Naive thymus-derived CD4-positive, alpha-beta T cell (primary cell): ENCODE data around the gene MARK2. TPM values are rescaled to one million over a fixed set of nuclear protein-coding genes. Genes with fewer than 3 reads are reported as not detected.

Experiments
- ATAC-seq: fragments of 150-1000 bp; cut with Tn5 transposase; 2 replicates; pipeline ENCODE4 v1.10.0; 2021; ENCODE audit warnings: mild to moderate bottlenecking, moderate library complexity
- CTCF ChIA-PET: fragments of 350-600 bp; sonication (Branson Sonifier 250); formaldehyde crosslinking; loops from one replicate; lab custom pipeline; 2021; ENCODE audit warnings: antibody characterized with exemption; lab: Charles Lee
- POLR2A ChIA-PET: fragments of 350-600 bp; sonication (Branson Sonifier 250); formaldehyde crosslinking; loops from one replicate; lab custom pipeline; 2021; ENCODE audit warnings: antibody characterized with exemption, inconsistent platforms; lab: Charles Lee
- DNase-seq, 9 donors: peaks; one replicate each; pipeline versions ENCODE4 v3.0.0 to v3.0.0-alpha.2; 2020 to 2022; ENCODE audit warnings: mixed read lengths in 1 of 9
- H3K27ac ChIP-seq: one replicate; pipeline ENCODE4 v1.7.0; 2013; ENCODE audit warnings: mild to moderate bottlenecking, low read depth, low read length, moderate library complexity
- H3K27me3 ChIP-seq, 2 donors: one replicate each; pipeline ENCODE4 v1.7.0; 2013; ENCODE audit warnings: low read length in 2 of 2, mild to moderate bottlenecking in 2 of 2, moderate library complexity in 2 of 2; ENCODE audit not compliant: control insufficient read depth in 2 of 2, insufficient read depth in 2 of 2
- H3K36me3 ChIP-seq, 3 experiments: 1 replicate in 2 of 3; 2 replicates in 1 of 3; pipeline ENCODE4 v1.7.0; 2013; ENCODE audit warnings: low read length in 3 of 3, mild to moderate bottlenecking in 3 of 3, moderate library complexity in 1 of 3; ENCODE audit not compliant: insufficient read depth in 3 of 3, control insufficient read depth in 2 of 3
- H3K4me1 ChIP-seq, 2 donors: one replicate each; pipeline ENCODE4 v1.7.0; 2013; ENCODE audit warnings: low read length in 2 of 2, mild to moderate bottlenecking in 2 of 2, moderate library complexity in 1 of 2; ENCODE audit not compliant: control insufficient read depth in 2 of 2, insufficient read depth in 2 of 2
- H3K4me3 ChIP-seq: 2 replicates; pipeline ENCODE4 v1.7.0; 2013; ENCODE audit warnings: mild to moderate bottlenecking, low read length
- H3K9me3 ChIP-seq, 3 experiments: 1 replicate in 2 of 3; 2 replicates in 1 of 3; pipeline ENCODE4 v1.7.0; 2013; ENCODE audit warnings: low read length in 3 of 3; ENCODE audit not compliant: control insufficient read depth in 2 of 3
- H3K27ac Mint-ChIP-seq, 9 donors: one replicate each; pipeline ENCODE4 v1.8.0; 2020 to 2022; ENCODE audit warnings: mixed read lengths in 9 of 9, mild to moderate bottlenecking in 8 of 9, moderate library complexity in 5 of 9, inconsistent platforms in 2 of 9
- H3K27me3 Mint-ChIP-seq, 5 donors: one replicate each; pipeline ENCODE4 v1.8.0; 2021 to 2022; ENCODE audit warnings: mixed read lengths in 5 of 5, mild to moderate bottlenecking in 1 of 5
- H3K36me3 Mint-ChIP-seq, 5 donors: one replicate each; pipeline ENCODE4 v1.8.0; 2020 to 2022; ENCODE audit warnings: mixed read lengths in 5 of 5, mild to moderate bottlenecking in 3 of 5, inconsistent platforms in 1 of 5
- H3K4me1 Mint-ChIP-seq, 7 donors: one replicate each; pipeline ENCODE4 v1.8.0; 2020 to 2022; ENCODE audit warnings: mixed read lengths in 7 of 7, mild to moderate bottlenecking in 3 of 7, inconsistent platforms in 1 of 7
- H3K4me3 Mint-ChIP-seq, 10 donors: one replicate each; pipeline ENCODE4 v1.8.0; 2020 to 2022; ENCODE audit warnings: mild to moderate bottlenecking in 10 of 10, mixed read lengths in 10 of 10, moderate library complexity in 6 of 10, inconsistent platforms in 2 of 10
- H3K9me3 Mint-ChIP-seq, 11 donors: one replicate each; pipeline ENCODE4 v1.8.0; 2020 to 2022; ENCODE audit warnings: mixed read lengths in 11 of 11, mild to moderate bottlenecking in 4 of 11, inconsistent platforms in 1 of 11, moderate library complexity in 1 of 11
- intact Hi-C, 2 donors: fragments of 100-400 bp; cut with micrococcal nuclease; formaldehyde crosslinking; loops; one replicate each; pipeline ENCODE4 v1.15.1; 2023
- polyA plus RNA-seq, 2 donors: library from polyadenylated mRNA; unstranded; fragments of 300-500 nt; fragmentation: Illumina TruSeq; gene quantifications; one replicate each; pipeline ENCODE4 v1.2.3, GENCODE V29; 2021
- total RNA-seq, 6 experiments: library from RNA in 5 of 6; stranded (reverse) in 5 of 6; gene quantifications; 1 replicate in 5 of 6; 2 replicates in 1 of 6; pipeline ENCODE4 v1.2.3 and lab custom pipeline; 2021 to 2026

The MARK2 gene
- total and polyA plus RNA-seq, 7 experiments from 2014 or later: 29.4 to 69.1 (median 56.8) TPM

DNA sequence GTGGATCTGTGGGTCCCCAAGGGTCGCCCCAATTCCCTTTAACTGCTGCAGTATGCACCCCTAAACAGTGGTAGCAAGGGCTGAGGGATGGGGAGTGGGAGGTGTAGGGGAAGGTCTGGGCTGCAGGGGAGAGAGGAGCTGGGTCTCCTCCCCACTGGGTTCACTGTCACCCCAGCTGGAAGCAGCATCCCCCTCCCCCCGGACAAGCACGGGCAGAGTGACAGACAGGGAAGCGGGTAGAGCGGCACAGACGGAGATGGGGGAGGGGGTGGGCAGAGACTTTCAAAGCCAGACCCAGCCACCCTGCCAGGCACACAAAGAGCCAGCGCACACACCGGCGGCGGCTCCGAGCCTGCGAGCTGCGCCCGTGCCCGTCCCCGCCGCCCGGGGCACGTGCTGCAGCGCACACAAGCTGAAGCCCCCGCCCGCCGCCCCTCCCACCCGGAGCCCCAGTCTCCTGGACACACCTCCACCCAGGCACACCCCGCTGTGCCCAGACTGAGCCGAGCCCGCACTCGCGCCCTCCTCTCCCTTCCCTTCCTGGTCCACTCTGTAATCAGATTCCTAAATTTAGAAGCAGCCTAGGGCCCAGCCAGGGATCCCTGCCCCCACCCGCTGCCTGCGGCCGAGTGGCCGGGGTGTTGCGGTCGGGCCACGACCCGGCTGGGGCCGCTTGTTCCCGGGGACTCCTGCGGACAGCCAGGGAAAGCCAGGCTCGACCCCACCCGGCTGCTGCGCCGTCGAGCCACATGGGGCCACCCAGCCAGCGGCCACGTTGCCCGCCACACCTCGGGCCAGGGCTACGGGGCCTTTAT, 79.0 kb downstream of the MARK2 start:
- Mint-ChIP-seq H3K4me1 (peaks cover 0 to 18% (median 15%) of the 10 kb centered on the region in 7 donors), H3K27me3 (peaks cover 0 to 31% (median 0%) of the 10 kb centered on the region in 5 donors), H3K4me3 (peak overlapping the region; percentile 45 to 89 (median 78)), H3K27ac (peak overlapping the region in 3 of 9 donors; percentile 36 to 82 (median 64)), H3K9me3 (no peaks in the 10 kb centered on the region), H3K36me3 (no peaks in the 10 kb centered on the region)
- intact Hi-C loops: loop anchor here (1.0 to 2.0 kb wide), 4 partner anchors 20 to 81 kb away; partner anchors contain the start of gene MARK2 (in 1 of the 2)
- peak; percentile 39 for ATAC-seq
- H3K9me3 ChIP-seq: no peaks in the 10 kb centered on the region
- peaks cover 8 to 20% of the 10 kb centered on the region in 2 donors for H3K4me1 ChIP-seq
- no peaks in the 10 kb centered on the region for H3K36me3 ChIP-seq
- ChIA-PET CTCF (interaction anchor here (1.2 to 2.1 kb wide), 2 partner anchors 20 to 81 kb away, joined by 3 to 13 read pairs; no protein-coding TSS in a partner anchor), POLR2A (interaction anchor here (0.6 to 1.4 kb wide), 6 partner anchors 19 to 101 kb away, joined by 3 to 6 read pairs (median 4); partner anchors contain the start of genes COX8A and MARK2)
- DNase-seq: peak in 6 of 9 donors; percentile 36 to 43 (median 38)
- no peaks in the 10 kb centered on the region for H3K27me3 ChIP-seq
- H3K27ac ChIP-seq: no peak overlapping the region
- peak overlapping the region; percentile 62 for H3K4me3 ChIP-seq

DNA sequence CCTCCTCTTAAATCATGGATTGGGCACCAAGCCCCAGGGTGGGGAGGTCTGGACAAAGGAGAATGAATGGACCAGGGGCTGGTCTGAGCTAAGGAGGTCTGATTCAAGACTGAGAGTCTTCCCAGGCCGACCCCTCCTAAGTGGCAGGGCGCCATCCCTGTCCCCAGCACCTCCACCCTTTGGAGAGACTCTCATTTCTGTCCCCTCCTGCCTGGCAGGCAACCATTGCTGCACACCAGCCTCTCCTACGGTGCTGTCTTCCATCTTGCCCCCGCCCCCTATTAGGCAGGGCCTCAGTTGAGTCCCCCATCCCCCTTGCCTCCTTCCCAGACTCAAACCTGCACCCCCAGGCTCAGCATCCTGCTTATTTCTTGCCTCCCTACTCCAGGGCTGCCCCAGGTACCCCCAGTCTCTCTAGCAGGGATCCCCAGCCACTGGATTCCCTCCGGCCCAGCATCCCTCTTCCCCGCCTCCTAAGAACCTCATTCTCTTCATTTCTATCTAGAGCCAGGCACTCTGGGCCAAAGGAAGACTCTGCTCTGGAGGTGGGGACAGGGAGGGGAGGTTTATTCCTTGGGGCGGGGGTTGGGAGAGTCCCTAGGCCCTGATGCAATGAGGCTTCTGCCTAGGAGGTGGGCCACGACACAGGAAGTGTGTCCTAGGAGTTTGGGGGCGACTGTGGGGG, 79.7 kb downstream of the MARK2 start:
- intact Hi-C loops: no loop called here
- Mint-ChIP-seq H3K36me3 (no peaks in the 10 kb centered on the region), H3K4me1 (peaks cover 0 to 18% (median 15%) of the 10 kb centered on the region in 7 donors), H3K9me3 (no peaks in the 10 kb centered on the region), H3K4me3 (peak overlapping the region in 9 of 10 donors; percentile 45 to 89 (median 54)), H3K27ac (peak overlapping the region in 6 of 9 donors; percentile 21 to 82 (median 47)), H3K27me3 (peaks cover 0 to 38% (median 0%) of the 10 kb centered on the region in 5 donors)
- ChIA-PET CTCF (interaction anchor here (2.1 kb wide), 1 partner anchor 81 kb away, joined by 13 read pairs; no protein-coding TSS in a partner anchor), POLR2A (interaction anchor here (1.4 kb wide), 1 partner anchor 80 kb away, joined by 6 read pairs; the partner anchor contains the start of gene MARK2)
- Histone ChIP-seq H3K4me1 (peaks cover 8 to 20% of the 10 kb centered on the region in 2 donors), H3K36me3 (no peaks in the 10 kb centered on the region), H3K9me3 (no peaks in the 10 kb centered on the region), H3K4me3 (no peak overlapping the region), H3K27ac (no peak overlapping the region), H3K27me3 (no peaks in the 10 kb centered on the region)
- DNase-seq (no peak), ATAC-seq (no peak)

DNA sequence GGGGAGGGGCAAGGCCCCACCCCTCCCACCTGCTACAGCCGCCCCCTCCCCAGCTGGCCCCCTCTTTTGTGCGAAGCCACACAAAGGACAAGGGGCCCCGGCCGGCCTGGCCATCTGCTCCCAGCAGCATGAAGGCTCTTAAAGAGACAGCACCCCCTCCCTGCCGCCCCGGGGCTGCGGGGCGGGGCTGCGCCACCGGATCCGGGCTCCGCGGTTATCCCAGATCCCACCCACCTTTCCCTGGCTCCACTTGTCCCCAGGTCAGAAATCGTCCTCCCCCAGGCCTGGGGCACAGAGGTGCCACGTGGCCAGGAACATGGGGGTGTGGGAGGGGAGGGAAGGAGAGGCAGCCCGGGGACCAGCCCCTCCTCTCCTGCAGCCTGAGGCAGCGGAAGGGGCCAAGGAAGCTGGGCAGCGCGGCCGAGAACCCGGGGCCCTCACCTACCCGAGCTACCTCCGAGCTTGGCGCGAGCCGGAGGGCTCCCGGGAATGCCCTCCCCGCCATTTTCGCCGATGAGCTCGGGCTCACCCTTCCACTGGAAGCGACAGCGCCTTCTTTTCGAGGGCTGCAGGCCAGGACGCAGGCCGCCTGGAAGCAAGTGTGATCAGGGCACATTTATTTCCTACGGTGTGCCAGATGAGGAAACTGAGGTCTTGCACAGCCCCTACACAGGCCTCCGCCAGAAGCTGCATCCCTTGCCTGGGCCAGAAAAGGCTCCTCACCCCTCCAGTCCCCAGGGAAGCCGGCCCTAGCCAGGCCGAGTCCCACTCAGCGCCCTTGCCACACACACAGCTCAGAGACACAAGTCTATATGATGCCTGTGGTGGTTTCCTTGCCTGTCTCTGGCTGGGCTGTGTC, 80.6 kb downstream of the MARK2 start:
- H3K36me3 Mint-ChIP-seq: no peaks in the 10 kb centered on the region
- DNase-seq (no peak), ATAC-seq (no peak)
- no peaks in the 10 kb centered on the region for H3K36me3 ChIP-seq
- H3K27me3 Mint-ChIP-seq: peaks cover 0 to 42% (median 0%) of the 10 kb centered on the region in 5 donors
- peak overlapping the region in 1 of 9 donors; percentile 51 for H3K27ac Mint-ChIP-seq
- peaks cover 8 to 20% of the 10 kb centered on the region in 2 donors for H3K4me1 ChIP-seq
- peaks cover 0 to under 1% (median 0%) of the 10 kb centered on the region in 11 donors for H3K9me3 Mint-ChIP-seq
- H3K4me3 ChIP-seq: no peak overlapping the region
- intact Hi-C loops: no loop called here
- no peaks in the 10 kb centered on the region for H3K9me3 ChIP-seq
- CTCF ChIA-PET: interaction anchor here (0.7 to 2.5 kb wide), 2 partner anchors 26 to 82 kb away, joined by 3 to 26 read pairs; partner anchors contain the start of gene MARK2
- POLR2A ChIA-PET: interaction anchor here (0.9 to 1.5 kb wide), 2 partner anchors 11 to 18 kb away, joined by 3 to 4 read pairs; no protein-coding TSS in a partner anchor
- peaks cover 0 to 18% (median 15%) of the 10 kb centered on the region in 7 donors for H3K4me1 Mint-ChIP-seq
- H3K4me3 Mint-ChIP-seq: peak overlapping the region in 4 of 10 donors; percentile 21 to 89 (median 50)
- no peak overlapping the region for H3K27ac ChIP-seq
- no peaks in the 10 kb centered on the region for H3K27me3 ChIP-seq

DNA sequence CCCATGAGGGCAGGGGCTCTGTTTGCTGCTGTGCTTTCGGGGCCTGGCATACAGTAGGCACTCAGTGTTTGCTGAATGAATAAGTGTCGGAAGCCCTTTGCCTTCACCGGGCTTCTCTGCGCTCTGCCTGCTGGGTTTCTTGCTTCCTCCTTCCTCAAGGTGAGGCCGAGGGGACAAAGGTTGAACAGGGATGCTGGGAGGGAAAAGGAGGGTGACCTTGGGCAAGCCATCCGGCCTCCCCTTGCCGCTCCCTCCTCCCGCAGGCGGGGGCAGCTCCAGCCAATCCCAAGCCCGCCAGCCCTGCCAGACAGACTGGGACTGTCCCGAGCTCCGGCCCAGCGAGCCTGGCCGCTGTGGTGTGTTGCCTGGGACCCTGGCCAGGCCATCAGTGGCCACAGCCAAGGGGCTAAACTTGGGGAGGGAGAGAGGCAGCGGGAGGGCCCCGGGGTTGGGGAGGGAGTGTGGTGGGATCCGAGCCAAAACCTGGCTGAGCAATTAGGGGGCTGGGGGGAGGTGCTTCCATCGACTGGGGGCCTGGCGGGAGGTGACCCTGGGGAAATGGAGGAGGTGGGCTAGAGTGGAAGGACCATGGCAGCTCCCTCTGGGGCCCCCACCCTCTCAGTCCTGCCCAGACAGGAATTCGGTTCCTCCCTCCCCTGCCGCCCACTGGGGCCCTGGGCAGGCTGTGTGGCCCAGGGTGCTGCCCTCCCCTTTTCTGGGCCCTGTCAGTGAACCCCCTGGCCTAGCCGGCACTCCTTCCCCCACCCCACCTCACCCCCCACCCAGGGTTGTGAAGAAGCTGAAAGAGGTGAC, 81.4 kb downstream of the MARK2 start:
- no peak for DNase-seq
- Histone ChIP-seq H3K4me3 (no peak overlapping the region), H3K4me1 (peaks cover 8 to 14% of the 10 kb centered on the region in 2 donors), H3K27ac (no peak overlapping the region), H3K9me3 (no peaks in the 10 kb centered on the region), H3K36me3 (no peaks in the 10 kb centered on the region), H3K27me3 (no peaks in the 10 kb centered on the region)
- Mint-ChIP-seq H3K27me3 (peaks cover 0 to 43% (median 0%) of the 10 kb centered on the region in 5 donors), H3K4me1 (peaks cover 0 to 15% (median 11%) of the 10 kb centered on the region in 7 donors), H3K36me3 (no peaks in the 10 kb centered on the region), H3K27ac (peak overlapping the region in 1 of 9 donors; percentile 51), H3K9me3 (peaks cover 0 to 2% (median 0%) of the 10 kb centered on the region in 11 donors), H3K4me3 (peak overlapping the region in 1 of 10 donors; percentile 41)
- ATAC-seq: no peak
- ChIA-PET POLR2A (interaction anchor here (0.9 to 1.5 kb wide), 2 partner anchors 10 to 17 kb away, joined by 3 to 4 read pairs; no protein-coding TSS in a partner anchor), CTCF (interaction anchor here (0.7 to 2.5 kb wide), 3 partner anchors 25 to 83 kb away, joined by 3 to 26 read pairs (median 3); partner anchors contain the start of gene MARK2)
- intact Hi-C loops: no loop called here

DNA sequence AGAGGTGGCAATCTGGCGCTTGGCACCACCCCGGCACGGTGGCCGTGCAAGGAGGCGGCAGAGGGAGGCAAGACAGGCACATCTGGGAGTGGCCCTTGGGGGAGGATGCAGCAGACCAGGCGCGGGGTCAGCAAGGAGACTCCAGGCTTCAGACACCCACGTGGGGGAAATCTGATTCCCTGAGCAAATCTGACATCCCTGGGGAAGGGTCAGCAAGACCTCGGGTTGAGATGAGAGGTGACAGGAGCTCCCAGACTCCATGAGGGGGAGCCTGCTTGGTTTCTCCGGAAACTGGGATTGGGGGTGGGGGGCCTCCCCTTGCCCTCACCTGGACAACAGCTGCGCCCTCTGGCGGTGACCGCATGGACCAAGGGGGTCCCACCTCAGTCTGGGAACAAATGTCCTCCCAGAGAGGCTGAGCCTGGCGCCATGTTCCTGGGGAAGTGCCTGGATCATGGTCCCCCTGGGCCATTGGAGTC, 82.1 kb downstream of the MARK2 start:
- intact Hi-C loops: loop anchor here in 1 of 2 donors (1.0 kb wide), 1 partner anchor 84 kb away; no protein-coding TSS in a partner anchor
- Mint-ChIP-seq H3K9me3 (peaks cover 0 to 2% (median 0%) of the 10 kb centered on the region in 11 donors), H3K4me1 (peaks cover 0 to 15% (median 11%) of the 10 kb centered on the region in 7 donors), H3K36me3 (no peaks in the 10 kb centered on the region), H3K27me3 (peaks cover 0 to 43% (median 0%) of the 10 kb centered on the region in 5 donors), H3K4me3 (no peak overlapping the region), H3K27ac (no peak overlapping the region)
- DNase-seq: peak in 1 of 9 donors; percentile 38
- H3K27me3 ChIP-seq: no peaks in the 10 kb centered on the region
- no peak overlapping the region for H3K4me3 ChIP-seq
- peaks cover 4 to 9% of the 10 kb centered on the region in 2 donors for H3K4me1 ChIP-seq
- H3K9me3 ChIP-seq: no peaks in the 10 kb centered on the region
- ChIA-PET CTCF (interaction anchor here (0.6 to 2.5 kb wide), 5 partner anchors 19 to 87 kb away, joined by 3 to 26 read pairs (median 3); partner anchors contain the start of gene MARK2), POLR2A (interaction anchor here (0.5 to 1.5 kb wide), 2 partner anchors 10 to 64 kb away, joined by 3 to 4 read pairs; no protein-coding TSS in a partner anchor)
- no peak for ATAC-seq
- H3K27ac ChIP-seq: no peak overlapping the region
- H3K36me3 ChIP-seq: no peaks in the 10 kb centered on the region
